Measurements from ENCODE around the gene BIRC2. TPM values are rescaled to one million over a fixed set of nuclear protein-coding genes. Genes with fewer than 3 reads are reported as not detected.

Gene BIRC2
- polyA plus RNA-seq, 1 of the 3 experiments (the other 2 are of a cell fraction) = 20.1 TPM

DNA sequence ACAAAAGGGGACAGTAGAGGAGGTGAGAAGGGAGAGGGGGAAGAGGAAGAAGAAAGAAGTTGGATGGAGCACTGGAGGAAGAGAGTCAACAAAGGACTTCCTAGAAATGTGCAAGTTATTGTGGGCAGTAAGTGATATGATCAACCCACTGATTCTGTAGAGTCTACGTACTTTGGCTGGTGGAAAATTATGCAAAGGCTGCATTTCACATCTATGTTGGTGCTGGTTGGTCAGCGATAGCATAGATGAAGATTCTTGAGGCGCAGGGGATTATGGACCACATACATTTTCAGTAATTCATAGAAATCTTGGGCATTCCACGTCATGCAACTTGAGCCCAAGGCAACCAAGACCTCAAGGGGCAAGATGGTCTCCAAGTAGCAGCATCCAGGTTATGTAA is 42.3 kb upstream of the BIRC2 start:
- 87% methylated on average over 4 of the region's 4 CpGs for WGBS (ENCODE audit: low lambda C conversion rate)
- Histone ChIP-seq H3K4me2 (no peak overlapping the region), H3K4me1 (ENCODE audit: control insufficient read depth in 1 of 2, insufficient read depth in 2 of 2, low read depth in 1 of 2, low read length in 1 of 2) (peaks cover 10 to 16% of the 10 kb centered on the region in 2 experiments; a peak in 3 of 4 replicates), H4K20me1 (ENCODE audit: insufficient read depth) (no peaks in the 10 kb centered on the region), H3K9ac (no peak overlapping the region), H3K36me3 (replicated peaks in 1 of 2; ENCODE audit: control insufficient read depth in 1 of 2, insufficient read depth in 2 of 2, low read length in 1 of 2) (no peaks in the 10 kb centered on the region), H3F3A (replicated peaks; ENCODE audit: insufficient read depth) (no peaks in the 10 kb centered on the region), H3K27me3 (ENCODE audit: insufficient read depth) (no peaks in the 10 kb centered on the region), H3K4me3 (ENCODE audit: low read depth in 2 of 2, low read length in 1 of 2) (no peak overlapping the region), H2AFZ (ENCODE audit: low read depth) (no peak overlapping the region), H3K79me2 (ENCODE audit: insufficient read depth) (no peaks in the 10 kb centered on the region), H3K27ac (ENCODE audit: low read depth in 2 of 2, low read length in 1 of 2) (no peak overlapping the region), H3K9me3 (no peaks in the 10 kb centered on the region), H3K9me2 (no peaks in the 10 kb centered on the region)
- ChIA-PET POLR2A (no interaction called here), CTCF (no interaction called here)
- TF ChIP-seq, protein P1, sequence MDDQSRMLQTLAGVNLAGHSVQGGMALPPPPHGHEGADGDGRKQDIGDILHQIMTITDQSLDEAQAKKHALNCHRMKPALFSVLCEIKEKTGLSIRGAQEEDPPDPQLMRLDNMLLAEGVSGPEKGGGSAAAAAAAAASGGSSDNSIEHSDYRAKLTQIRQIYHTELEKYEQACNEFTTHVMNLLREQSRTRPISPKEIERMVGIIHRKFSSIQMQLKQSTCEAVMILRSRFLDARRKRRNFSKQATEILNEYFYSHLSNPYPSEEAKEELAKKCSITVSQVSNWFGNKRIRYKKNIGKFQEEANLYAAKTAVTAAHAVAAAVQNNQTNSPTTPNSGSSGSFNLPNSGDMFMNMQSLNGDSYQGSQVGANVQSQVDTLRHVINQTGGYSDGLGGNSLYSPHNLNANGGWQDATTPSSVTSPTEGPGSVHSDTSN (IDR thresholded peaks at IDR 0.05) = no peak
- TF ChIP-seq JUND (IDR thresholded peaks at IDR 0.05) (no peak), GABPA (IDR thresholded peaks at IDR 0.05; ENCODE audit: low read depth) (no peak), TAF1 (IDR thresholded peaks at IDR 0.05; ENCODE audit: borderline replicate concordance, low read depth, low read length) (no peak), RFX5 (IDR thresholded peaks at IDR 0.05; ENCODE audit: low read length) (no peak), SMC3 (IDR thresholded peaks at IDR 0.05; ENCODE audit: low read depth, low read length) (no peak), MXI1 (IDR thresholded peaks at IDR 0.05; ENCODE audit: low read depth, low read length) (no peak), MEF2A (IDR thresholded peaks at IDR 0.05; ENCODE audit: borderline replicate concordance, low read depth) (no peak), YY1 (IDR thresholded peaks at IDR 0.05; ENCODE audit: low read depth) (no peak), POLR2AphosphoS5 (IDR thresholded peaks at IDR 0.05; ENCODE audit: low read depth, low read length) (no peak), TCF12 (IDR thresholded peaks at IDR 0.05) (no peak), RXRA (IDR thresholded peaks at IDR 0.05; ENCODE audit: borderline replicate concordance, low read depth) (no peak), EP300 (IDR thresholded peaks at IDR 0.05; ENCODE audit: borderline replicate concordance in 1 of 2, low read depth in 1 of 2, low read length in 1 of 2) (no peak)
- TF ChIP-seq, protein P2, sequence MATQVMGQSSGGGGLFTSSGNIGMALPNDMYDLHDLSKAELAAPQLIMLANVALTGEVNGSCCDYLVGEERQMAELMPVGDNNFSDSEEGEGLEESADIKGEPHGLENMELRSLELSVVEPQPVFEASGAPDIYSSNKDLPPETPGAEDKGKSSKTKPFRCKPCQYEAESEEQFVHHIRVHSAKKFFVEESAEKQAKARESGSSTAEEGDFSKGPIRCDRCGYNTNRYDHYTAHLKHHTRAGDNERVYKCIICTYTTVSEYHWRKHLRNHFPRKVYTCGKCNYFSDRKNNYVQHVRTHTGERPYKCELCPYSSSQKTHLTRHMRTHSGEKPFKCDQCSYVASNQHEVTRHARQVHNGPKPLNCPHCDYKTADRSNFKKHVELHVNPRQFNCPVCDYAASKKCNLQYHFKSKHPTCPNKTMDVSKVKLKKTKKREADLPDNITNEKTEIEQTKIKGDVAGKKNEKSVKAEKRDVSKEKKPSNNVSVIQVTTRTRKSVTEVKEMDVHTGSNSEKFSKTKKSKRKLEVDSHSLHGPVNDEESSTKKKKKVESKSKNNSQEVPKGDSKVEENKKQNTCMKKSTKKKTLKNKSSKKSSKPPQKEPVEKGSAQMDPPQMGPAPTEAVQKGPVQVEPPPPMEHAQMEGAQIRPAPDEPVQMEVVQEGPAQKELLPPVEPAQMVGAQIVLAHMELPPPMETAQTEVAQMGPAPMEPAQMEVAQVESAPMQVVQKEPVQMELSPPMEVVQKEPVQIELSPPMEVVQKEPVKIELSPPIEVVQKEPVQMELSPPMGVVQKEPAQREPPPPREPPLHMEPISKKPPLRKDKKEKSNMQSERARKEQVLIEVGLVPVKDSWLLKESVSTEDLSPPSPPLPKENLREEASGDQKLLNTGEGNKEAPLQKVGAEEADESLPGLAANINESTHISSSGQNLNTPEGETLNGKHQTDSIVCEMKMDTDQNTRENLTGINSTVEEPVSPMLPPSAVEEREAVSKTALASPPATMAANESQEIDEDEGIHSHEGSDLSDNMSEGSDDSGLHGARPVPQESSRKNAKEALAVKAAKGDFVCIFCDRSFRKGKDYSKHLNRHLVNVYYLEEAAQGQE (IDR thresholded peaks at IDR 0.05; ENCODE audit: low read depth, low read length) = no peak
- TF ChIP-seq, protein P3, sequence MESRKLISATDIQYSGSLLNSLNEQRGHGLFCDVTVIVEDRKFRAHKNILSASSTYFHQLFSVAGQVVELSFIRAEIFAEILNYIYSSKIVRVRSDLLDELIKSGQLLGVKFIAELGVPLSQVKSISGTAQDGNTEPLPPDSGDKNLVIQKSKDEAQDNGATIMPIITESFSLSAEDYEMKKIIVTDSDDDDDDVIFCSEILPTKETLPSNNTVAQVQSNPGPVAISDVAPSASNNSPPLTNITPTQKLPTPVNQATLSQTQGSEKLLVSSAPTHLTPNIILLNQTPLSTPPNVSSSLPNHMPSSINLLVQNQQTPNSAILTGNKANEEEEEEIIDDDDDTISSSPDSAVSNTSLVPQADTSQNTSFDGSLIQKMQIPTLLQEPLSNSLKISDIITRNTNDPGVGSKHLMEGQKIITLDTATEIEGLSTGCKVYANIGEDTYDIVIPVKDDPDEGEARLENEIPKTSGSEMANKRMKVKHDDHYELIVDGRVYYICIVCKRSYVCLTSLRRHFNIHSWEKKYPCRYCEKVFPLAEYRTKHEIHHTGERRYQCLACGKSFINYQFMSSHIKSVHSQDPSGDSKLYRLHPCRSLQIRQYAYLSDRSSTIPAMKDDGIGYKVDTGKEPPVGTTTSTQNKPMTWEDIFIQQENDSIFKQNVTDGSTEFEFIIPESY (IDR thresholded peaks at IDR 0.05; ENCODE audit: borderline replicate concordance, low read depth) = no peak
- TF ChIP-seq, protein P4, sequence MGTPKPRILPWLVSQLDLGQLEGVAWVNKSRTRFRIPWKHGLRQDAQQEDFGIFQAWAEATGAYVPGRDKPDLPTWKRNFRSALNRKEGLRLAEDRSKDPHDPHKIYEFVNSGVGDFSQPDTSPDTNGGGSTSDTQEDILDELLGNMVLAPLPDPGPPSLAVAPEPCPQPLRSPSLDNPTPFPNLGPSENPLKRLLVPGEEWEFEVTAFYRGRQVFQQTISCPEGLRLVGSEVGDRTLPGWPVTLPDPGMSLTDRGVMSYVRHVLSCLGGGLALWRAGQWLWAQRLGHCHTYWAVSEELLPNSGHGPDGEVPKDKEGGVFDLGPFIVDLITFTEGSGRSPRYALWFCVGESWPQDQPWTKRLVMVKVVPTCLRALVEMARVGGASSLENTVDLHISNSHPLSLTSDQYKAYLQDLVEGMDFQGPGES (IDR thresholded peaks at IDR 0.05; ENCODE audit: low read depth, low read length) = no peak
- no peak for DNase-seq
